Measurements from ENCODE around the gene PANK4.

DNA sequence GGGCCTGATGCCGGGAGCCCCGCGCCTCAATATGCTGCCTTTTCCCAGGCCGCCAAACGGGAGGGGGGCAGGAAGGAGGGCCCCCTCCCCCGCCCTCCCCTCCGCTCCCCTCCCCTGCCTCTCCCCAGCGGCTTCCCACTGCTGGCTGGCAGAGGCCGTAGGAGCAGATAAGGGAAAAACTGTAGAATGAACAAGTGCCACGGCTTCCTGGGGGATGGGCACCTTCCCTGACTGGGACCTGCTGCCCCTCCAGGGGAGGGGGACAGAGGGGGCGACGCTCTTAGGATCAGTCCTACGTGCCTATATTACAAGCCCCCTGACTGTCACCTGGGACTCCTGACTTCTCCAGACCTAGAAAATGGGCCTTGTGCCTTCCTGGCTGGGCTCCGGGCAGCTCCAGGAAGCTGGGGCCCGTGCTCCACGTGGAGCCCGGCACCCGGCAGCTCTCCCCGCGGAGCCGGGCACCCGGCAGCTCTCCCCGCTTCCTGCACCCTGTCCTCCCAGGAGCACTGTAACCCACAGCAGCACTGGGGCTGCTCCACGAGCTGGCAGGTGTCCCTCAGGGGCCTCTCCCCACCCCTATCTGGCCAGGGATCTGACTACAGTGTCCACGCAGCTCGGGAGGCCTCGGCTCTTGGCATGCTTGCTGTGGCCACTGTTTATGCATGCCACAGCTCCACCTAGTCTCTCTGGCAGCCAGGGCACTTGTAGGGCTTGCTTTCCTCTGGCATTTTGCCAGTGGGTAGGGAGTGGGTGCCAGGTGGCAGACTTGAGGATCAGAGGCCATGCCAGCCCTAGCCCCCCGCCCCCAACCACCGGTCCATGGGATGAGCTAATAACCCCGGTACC is 4.3 kb upstream of the PANK4 start:
- TF ChIP-seq EZH2 (IDR thresholded peaks at IDR 0.05): no peak
- no peak for TF ChIP-seq POLR2AphosphoS5 (IDR thresholded peaks at IDR 0.05; ENCODE audit: borderline replicate concordance, low read depth, low read length)
- TF ChIP-seq FOXP2 (optimal IDR thresholded peaks at IDR 0.05; ENCODE audit: control extremely low read depth, extremely low read length, insufficient read depth): no peak
